GM12878 (cell line): Measurements from ENCODE around the gene FAHD2A. TPM values are rescaled to one million over a fixed set of nuclear protein-coding genes. Genes with fewer than 3 reads are reported as not detected.

Experiments used
- polyA plus RNA-seq, 11 experiments: library from polyadenylated mRNA; depleted of rRNA in 4 of 11; unstranded in 6 of 11; stranded (reverse) in 5 of 11; fragments of >200 nt; fragmentation: Nextera tagmentation in 4 of 11; fragmentation: Illumina TruSeq in 1 of 11; extraction: Ambion mirVana in 4 of 11; extraction: Trizol in 1 of 11; gene quantifications; 1 replicate in 1 of 11; 2 replicates in 10 of 11; pipeline versions ENCODE4 v1.2.1 to v1.2.3, GENCODE V29; 2011 to 2016; ENCODE audit warnings: inconsistent platforms in 2 of 11, missing spikeins in 2 of 11, low read depth in 1 of 11
- small RNA-seq: library from RNA; depleted of rRNA; stranded (forward); fragments of <200 nt; gene quantifications from one replicate; pipeline ENCODE3, GENCODE V24; 2014
- total RNA-seq, 4 experiments: library from RNA; depleted of rRNA in 3 of 4; stranded (reverse); fragments of >200 nt in 3 of 4; fragmentation: Illumina TruSeq in 1 of 4; extraction: Trizol in 1 of 4; gene quantifications; 2 replicates each; pipeline versions ENCODE4 v1.2.1 to v1.2.3, GENCODE V29; 2013 to 2021

The FAHD2A gene
- total and polyA plus RNA-seq, 10 of the 15 experiments (the other 5 are each of a cell fraction or from before 2014, with no cell fraction given), result 11.2 to 38.2 (median 25.1) TPM

Small RNA genes within 50 kb of the gene (small RNA-seq; reads per million reads assigned to genes)
- gene AC133104.2, result not detected

Other genes with a start within 250 kb of the FAHD2A start
- 6.6 and 6.8 TPM in 2 replicates for gene ZNF514, start 242.9 kb upstream of the FAHD2A start, total RNA-seq (2014; rRNA removed)
- 5.7 and 6.0 TPM in 2 replicates for gene ZNF514, start 242.9 kb upstream of the FAHD2A start, total RNA-seq (2014; rRNA removed; fragmentation: Illumina TruSeq; extraction: Trizol)
- 8.7 and 9.8 TPM in 2 replicates for gene ZNF514, start 242.9 kb upstream of the FAHD2A start, total RNA-seq (2021)
- gene ZNF514, start 242.9 kb upstream of the FAHD2A start, polyA plus RNA-seq (2011; rRNA removed), result 6.7 and 7.4 TPM in 2 replicates
- gene ZNF514, start 242.9 kb upstream of the FAHD2A start, polyA plus RNA-seq (2014; fragmentation: Illumina TruSeq; extraction: Trizol), result 5.3 and 6.4 TPM in 2 replicates
- gene ZNF514, start 242.9 kb upstream of the FAHD2A start, polyA plus RNA-seq (2014; fragmentation: Nextera tagmentation; extraction: Ambion mirVana), result 1 to 10 TPM; 5.8 to 7.2 TPM
- 6.4 and 6.8 TPM in 2 replicates for gene ZNF514, start 242.9 kb upstream of the FAHD2A start, polyA plus RNA-seq (2014; rRNA removed)
- gene ZNF514, start 242.9 kb upstream of the FAHD2A start, polyA plus RNA-seq (2016; fragmentation: Nextera tagmentation; extraction: Ambion mirVana), result 1 to 10 TPM; 5.1 to 7.4 TPM
- gene ZNF2, start 236.9 kb upstream of the FAHD2A start, total RNA-seq (2014; rRNA removed), result 2.8 and 4.0 TPM in 2 replicates
- gene ZNF2, start 236.9 kb upstream of the FAHD2A start, total RNA-seq (2014; rRNA removed; fragmentation: Illumina TruSeq; extraction: Trizol), result 4.2 and 4.7 TPM in 2 replicates
- gene ZNF2, start 236.9 kb upstream of the FAHD2A start, total RNA-seq (2021), result 3.5 TPM in 2 replicates
- 4.5 and 5.1 TPM in 2 replicates for gene ZNF2, start 236.9 kb upstream of the FAHD2A start, polyA plus RNA-seq (2011; rRNA removed)
- gene ZNF2, start 236.9 kb upstream of the FAHD2A start, polyA plus RNA-seq (2014; fragmentation: Illumina TruSeq; extraction: Trizol), result 4.1 and 4.6 TPM in 2 replicates
- gene ZNF2, start 236.9 kb upstream of the FAHD2A start, polyA plus RNA-seq (2014; fragmentation: Nextera tagmentation; extraction: Ambion mirVana), result 1 to 10 TPM; 3.0 to 3.4 TPM
- gene ZNF2, start 236.9 kb upstream of the FAHD2A start, polyA plus RNA-seq (2014; rRNA removed), result 2.4 and 2.5 TPM in 2 replicates
- 1 to 10 TPM; 3.1 to 3.3 TPM for gene ZNF2, start 236.9 kb upstream of the FAHD2A start, polyA plus RNA-seq (2016; fragmentation: Nextera tagmentation; extraction: Ambion mirVana)
- gene ZNF892, start 195.2 kb upstream of the FAHD2A start, total RNA-seq (2014; rRNA removed), result 0.11 and 0.93 TPM in 2 replicates
- gene ZNF892, start 195.2 kb upstream of the FAHD2A start, total RNA-seq (2014; rRNA removed; fragmentation: Illumina TruSeq; extraction: Trizol), result 0.72 and 0.74 TPM in 2 replicates
- 0.59 and 0.85 TPM in 2 replicates for gene ZNF892, start 195.2 kb upstream of the FAHD2A start, total RNA-seq (2021)
- 1.3 and 1.7 TPM in 2 replicates for gene ZNF892, start 195.2 kb upstream of the FAHD2A start, polyA plus RNA-seq (2011; rRNA removed)
- 0.21 and 0.40 TPM in 2 replicates for gene ZNF892, start 195.2 kb upstream of the FAHD2A start, polyA plus RNA-seq (2014; fragmentation: Illumina TruSeq; extraction: Trizol)
- not detected for gene ZNF892, start 195.2 kb upstream of the FAHD2A start, polyA plus RNA-seq (2014; fragmentation: Nextera tagmentation; extraction: Ambion mirVana)
- gene ZNF892, start 195.2 kb upstream of the FAHD2A start, polyA plus RNA-seq (2014; rRNA removed), result 0.22 and 0.30 TPM in 2 replicates
- under 1 TPM in 1 of 2 experiments, not detected in 1; 0.29 TPM for gene ZNF892, start 195.2 kb upstream of the FAHD2A start, polyA plus RNA-seq (2016; fragmentation: Nextera tagmentation; extraction: Ambion mirVana)
- gene PROM2, start 128.3 kb upstream of the FAHD2A start, total RNA-seq (2014; rRNA removed), result not detected in 2 replicates
- not detected in 2 replicates for gene PROM2, start 128.3 kb upstream of the FAHD2A start, total RNA-seq (2014; rRNA removed; fragmentation: Illumina TruSeq; extraction: Trizol)
- gene PROM2, start 128.3 kb upstream of the FAHD2A start, total RNA-seq (2021), result not detected in 2 replicates
- gene PROM2, start 128.3 kb upstream of the FAHD2A start, polyA plus RNA-seq (2011; rRNA removed), result 0.04 TPM in 1 of 2 replicates, not detected in the other
- 0.01 TPM in 1 of 2 replicates, not detected in the other for gene PROM2, start 128.3 kb upstream of the FAHD2A start, polyA plus RNA-seq (2014; fragmentation: Illumina TruSeq; extraction: Trizol)
- not detected for gene PROM2, start 128.3 kb upstream of the FAHD2A start, polyA plus RNA-seq (2014; fragmentation: Nextera tagmentation; extraction: Ambion mirVana)
- 0.04 TPM in 1 of 2 replicates, not detected in the other for gene PROM2, start 128.3 kb upstream of the FAHD2A start, polyA plus RNA-seq (2014; rRNA removed)
- not detected for gene PROM2, start 128.3 kb upstream of the FAHD2A start, polyA plus RNA-seq (2016; fragmentation: Nextera tagmentation; extraction: Ambion mirVana)
- gene KCNIP3, start 105.4 kb upstream of the FAHD2A start, total RNA-seq (2014; rRNA removed), result not detected in 2 replicates
- gene KCNIP3, start 105.4 kb upstream of the FAHD2A start, total RNA-seq (2014; rRNA removed; fragmentation: Illumina TruSeq; extraction: Trizol), result not detected in 2 replicates
- gene KCNIP3, start 105.4 kb upstream of the FAHD2A start, total RNA-seq (2021), result not detected in 2 replicates
- not detected in 2 replicates for gene KCNIP3, start 105.4 kb upstream of the FAHD2A start, polyA plus RNA-seq (2011; rRNA removed)
- gene KCNIP3, start 105.4 kb upstream of the FAHD2A start, polyA plus RNA-seq (2014; fragmentation: Illumina TruSeq; extraction: Trizol), result not detected in 2 replicates
- not detected for gene KCNIP3, start 105.4 kb upstream of the FAHD2A start, polyA plus RNA-seq (2014; fragmentation: Nextera tagmentation; extraction: Ambion mirVana)
- gene KCNIP3, start 105.4 kb upstream of the FAHD2A start, polyA plus RNA-seq (2014; rRNA removed), result not detected in 2 replicates
- not detected for gene KCNIP3, start 105.4 kb upstream of the FAHD2A start, polyA plus RNA-seq (2016; fragmentation: Nextera tagmentation; extraction: Ambion mirVana)
- gene TRIM43B, start 82.0 kb downstream of the FAHD2A start, total RNA-seq (2014; rRNA removed), result not detected in 2 replicates
- not detected in 2 replicates for gene TRIM43B, start 82.0 kb downstream of the FAHD2A start, total RNA-seq (2014; rRNA removed; fragmentation: Illumina TruSeq; extraction: Trizol)
- gene TRIM43B, start 82.0 kb downstream of the FAHD2A start, total RNA-seq (2021), result not detected in 2 replicates
- not detected in 2 replicates for gene TRIM43B, start 82.0 kb downstream of the FAHD2A start, polyA plus RNA-seq (2011; rRNA removed)
- gene TRIM43B, start 82.0 kb downstream of the FAHD2A start, polyA plus RNA-seq (2014; fragmentation: Illumina TruSeq; extraction: Trizol), result not detected in 2 replicates
- gene TRIM43B, start 82.0 kb downstream of the FAHD2A start, polyA plus RNA-seq (2014; fragmentation: Nextera tagmentation; extraction: Ambion mirVana), result not detected
- gene TRIM43B, start 82.0 kb downstream of the FAHD2A start, polyA plus RNA-seq (2014; rRNA removed), result 0.05 TPM in 1 of 2 replicates, not detected in the other
- not detected for gene TRIM43B, start 82.0 kb downstream of the FAHD2A start, polyA plus RNA-seq (2016; fragmentation: Nextera tagmentation; extraction: Ambion mirVana)
- gene TRIM43, start 189.3 kb downstream of the FAHD2A start, total RNA-seq (2014; rRNA removed), result not detected in 2 replicates
- not detected in 2 replicates for gene TRIM43, start 189.3 kb downstream of the FAHD2A start, total RNA-seq (2014; rRNA removed; fragmentation: Illumina TruSeq; extraction: Trizol)
- not detected in 2 replicates for gene TRIM43, start 189.3 kb downstream of the FAHD2A start, total RNA-seq (2021)
- not detected in 2 replicates for gene TRIM43, start 189.3 kb downstream of the FAHD2A start, polyA plus RNA-seq (2011; rRNA removed)
- gene TRIM43, start 189.3 kb downstream of the FAHD2A start, polyA plus RNA-seq (2014; fragmentation: Illumina TruSeq; extraction: Trizol), result not detected in 2 replicates
- gene TRIM43, start 189.3 kb downstream of the FAHD2A start, polyA plus RNA-seq (2014; fragmentation: Nextera tagmentation; extraction: Ambion mirVana), result not detected
- gene TRIM43, start 189.3 kb downstream of the FAHD2A start, polyA plus RNA-seq (2014; rRNA removed), result not detected in 2 replicates
- not detected for gene TRIM43, start 189.3 kb downstream of the FAHD2A start, polyA plus RNA-seq (2016; fragmentation: Nextera tagmentation; extraction: Ambion mirVana)